ENCODE results near the gene MAN2A2. TPM values are rescaled to one million over a fixed set of nuclear protein-coding genes. Genes with fewer than 3 reads are reported as not detected.

The MAN2A2 gene
- total RNA-seq, 4 donors from 2014 or later = 46.8 to 109 (median 86.4) TPM

- intact Hi-C loops (cut with DNase I; ENCODE audit: low total_unique reads) = no loop called here
- H3K4me3 ChIP-seq = no peak overlapping the region
- in situ Hi-C loops (cut with MboI; ENCODE audit: low pct_ligation_motif_present in 1 of 4, low pct_unique_long_range_greater_than_20kb in 1 of 4, low sequenced_read_pairs in 3 of 4) = no loop called here
- H3K9me3 ChIP-seq = no peaks in the 10 kb centered on the region
- H3K36me3 ChIP-seq = no peaks in the 10 kb centered on the region
- H3K27ac ChIP-seq = no peak overlapping the region
- no peak for TF ChIP-seq POLR2AphosphoS5 (IDR thresholded peaks at IDR 0.05)
- no peak for TF ChIP-seq POLR2A (IDR thresholded peaks at IDR 0.05)
- no peak for TF ChIP-seq EP300 (IDR thresholded peaks at IDR 0.05; ENCODE audit: low read depth)
- no peak for TF ChIP-seq CTCF (IDR thresholded peaks at IDR 0.05)
- H3K27me3 ChIP-seq = no peaks in the 10 kb centered on the region
- peaks cover 0 to 25% (median 11%) of the 10 kb centered on the region in 4 donors for H3K4me1 ChIP-seq
- 66 to 75% methylated on average over 6 to 10 of the region's 10 CpGs for WGBS, 2 donors (ENCODE audit: low coverage in 1 of 2)
- no peak for DNase-seq
These were observed 43.6 kb upstream of the MAN2A2 start for GRCh38 chr15:90859234-90860131.

DNA sequence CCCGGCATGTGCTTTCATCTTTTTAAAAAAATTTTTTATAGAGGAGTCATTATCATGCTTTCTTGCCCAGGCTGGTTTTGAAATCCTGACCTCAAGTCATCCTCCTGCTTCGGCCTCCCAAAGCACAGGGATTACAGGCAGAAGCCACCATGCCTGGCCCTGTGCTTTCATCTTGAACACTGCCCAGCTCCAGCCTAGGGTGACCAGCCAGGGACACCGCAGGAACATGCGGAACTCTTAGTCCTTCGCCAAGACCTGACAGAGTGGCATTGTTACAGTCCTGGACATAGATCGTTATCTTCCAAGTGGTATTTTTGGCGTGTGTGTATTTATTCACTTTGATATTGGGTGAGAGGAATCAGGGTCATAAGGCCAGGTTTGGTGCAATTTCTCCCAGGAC, 42.7 kb upstream of the MAN2A2 start:
- DNase-seq = no peak

DNA sequence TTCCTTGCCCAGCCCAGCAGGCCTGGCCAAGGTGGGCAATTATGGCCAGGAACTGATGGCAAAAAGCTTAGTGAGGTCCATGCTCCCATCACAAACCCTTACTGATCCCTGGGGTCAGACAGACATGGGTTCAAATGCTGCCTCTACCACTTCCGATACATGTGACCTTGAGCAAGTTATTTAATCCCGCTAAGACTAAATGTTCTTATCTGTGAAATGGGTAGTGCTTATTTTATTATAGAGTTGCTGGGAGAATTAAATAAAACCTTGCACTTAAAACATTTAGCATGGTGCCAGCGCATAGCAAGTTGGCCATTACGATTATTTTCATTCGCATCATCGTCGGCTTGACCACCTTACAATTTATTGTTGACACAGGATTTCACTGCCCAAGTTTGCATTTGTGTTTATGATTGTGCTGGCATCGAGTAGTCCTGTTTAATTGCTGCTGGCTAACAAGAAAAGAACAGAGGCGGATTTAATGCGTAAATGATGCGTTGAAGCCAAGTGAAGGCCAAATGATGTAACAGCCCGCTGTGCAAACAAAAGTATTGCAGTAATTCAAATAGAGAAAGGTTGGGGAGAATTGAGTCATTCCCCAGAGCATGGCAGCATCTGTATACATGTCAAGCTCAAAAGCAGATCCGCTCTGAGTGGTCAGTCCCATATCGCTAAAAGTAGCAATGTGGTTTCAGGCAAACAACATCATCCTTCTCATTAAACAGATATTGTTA, 42.0 kb upstream of the MAN2A2 start:
- Histone ChIP-seq H3K27me3 (no peaks in the 10 kb centered on the region), H3K4me3 (no peak overlapping the region), H3K9me3 (no peaks in the 10 kb centered on the region), H3K4me1 (peaks cover 0 to 25% (median 11%) of the 10 kb centered on the region in 4 donors), H3K27ac (no peak overlapping the region), H3K36me3 (no peaks in the 10 kb centered on the region)
- in situ Hi-C loops (cut with MboI; ENCODE audit: low pct_ligation_motif_present in 1 of 4, low pct_unique_long_range_greater_than_20kb in 1 of 4, low sequenced_read_pairs in 3 of 4) = no loop called here
- DNase-seq = no peak
- WGBS, 2 donors (ENCODE audit: low coverage in 1 of 2) = 58 to 76% methylated on average over 14 of the region's 14 CpGs
- TF ChIP-seq EP300 (IDR thresholded peaks at IDR 0.05; ENCODE audit: low read depth) = no peak
- TF ChIP-seq CTCF (IDR thresholded peaks at IDR 0.05) = no peak
- no peak for TF ChIP-seq POLR2AphosphoS5 (IDR thresholded peaks at IDR 0.05)
- TF ChIP-seq POLR2A (IDR thresholded peaks at IDR 0.05) = no peak
- intact Hi-C loops (cut with DNase I; ENCODE audit: low total_unique reads) = no loop called here

More for the DNA sequence above, 42.7 kb upstream of the MAN2A2 start:
- Histone ChIP-seq H3K27me3 (no peaks in the 10 kb centered on the region), H3K27ac (no peak overlapping the region), H3K4me1 (peaks cover 0 to 25% (median 11%) of the 10 kb centered on the region in 4 donors), H3K4me3 (no peak overlapping the region), H3K36me3 (no peaks in the 10 kb centered on the region), H3K9me3 (no peaks in the 10 kb centered on the region)
- intact Hi-C loops (cut with DNase I; ENCODE audit: low total_unique reads) (no loop called here), in situ Hi-C loops (cut with MboI; ENCODE audit: low pct_ligation_motif_present in 1 of 4, low pct_unique_long_range_greater_than_20kb in 1 of 4, low sequenced_read_pairs in 3 of 4) (no loop called here)
- TF ChIP-seq EP300 (IDR thresholded peaks at IDR 0.05; ENCODE audit: low read depth) (no peak), POLR2AphosphoS5 (IDR thresholded peaks at IDR 0.05) (no peak), POLR2A (IDR thresholded peaks at IDR 0.05) (no peak), CTCF (IDR thresholded peaks at IDR 0.05) (no peak)
- whole genome bisulfite sequencing, 2 donors (ENCODE audit: low coverage in 1 of 2) = 60 to 100% methylated on average over 1 to 7 of the region's 7 CpGs

GRCh38 chr15:90862487-90862886, 40.6 kb upstream of the MAN2A2 start:
- H3K27ac ChIP-seq = no peak overlapping the region
- H3K36me3 ChIP-seq = no peaks in the 10 kb centered on the region
- peaks cover 0 to 18% (median 2%) of the 10 kb centered on the region in 4 donors for H3K4me1 ChIP-seq
- no peak overlapping the region for H3K4me3 ChIP-seq
- intact Hi-C loops (cut with DNase I; ENCODE audit: low total_unique reads) = no loop called here
- no peaks in the 10 kb centered on the region for H3K27me3 ChIP-seq
- in situ Hi-C loops (cut with MboI; ENCODE audit: low pct_ligation_motif_present in 1 of 4, low pct_unique_long_range_greater_than_20kb in 1 of 4, low sequenced_read_pairs in 3 of 4) = no loop called here
- H3K9me3 ChIP-seq = no peaks in the 10 kb centered on the region
- no peak for DNase-seq
- no peak for TF ChIP-seq CTCF (IDR thresholded peaks at IDR 0.05)
- no peak for TF ChIP-seq EP300 (IDR thresholded peaks at IDR 0.05; ENCODE audit: low read depth)
- TF ChIP-seq POLR2AphosphoS5 (IDR thresholded peaks at IDR 0.05) = no peak
- no peak for TF ChIP-seq POLR2A (IDR thresholded peaks at IDR 0.05)
- 68 to 73% methylated on average over 3 to 6 of the region's 6 CpGs for WGBS, 2 donors (ENCODE audit: low coverage in 1 of 2)
